Panc1 (cell line): ENCODE results near the gene RASGEF1B. TPM values are rescaled to one million over a fixed set of nuclear protein-coding genes. Genes with fewer than 3 reads are reported as not detected.

Experiments used
- ATAC-seq: fragments of 200-7000 bp; cut with Tn5 transposase; 2 replicates; pipeline ENCODE4 v1.9.1; 2020; ENCODE audit warnings: mild to moderate bottlenecking, moderate library complexity
- BruUV-seq: library from RNA; stranded (reverse); fragments of 400-500 nt; replicated peaks from 2 replicates; lab custom pipeline; 2021; lab: Mats Ljungman, UMichigan
- CTCF ChIA-PET: fragments of 300-600 bp; sonication (Branson Sonifier 250); formaldehyde crosslinking; loops from one replicate; lab custom pipeline; 2022; ENCODE audit warnings: antibody characterized with exemption; lab: Charles Lee
- POLR2A ChIA-PET: fragments of 300-600 bp; sonication (Branson Sonifier 250); formaldehyde crosslinking; loops from one replicate; lab custom pipeline; 2022; ENCODE audit warnings: antibody characterized with exemption; lab: Charles Lee
- DNase-seq: peaks from one replicate; pipeline ENCODE4 v3.0.0-alpha.2; 2010; ENCODE audit warnings: low read depth, low spot score
- H3K27ac ChIP-seq: 2 replicates; pipeline ENCODE4 v1.5.1; 2011; ENCODE audit warnings: mild to moderate bottlenecking, low read length, inconsistent platforms
- H3K27me3 ChIP-seq: fragments of 200-500 bp; sonication (Bioruptor generic); 2 replicates; pipeline ENCODE4 v1.6.0; 2014; ENCODE audit warnings: low read length, inconsistent platforms; ENCODE audit not compliant: control insufficient read depth, insufficient read depth
- H3K36me3 ChIP-seq: fragments of 200-500 bp; sonication (Bioruptor generic); 2 replicates; pipeline ENCODE4 v1.5.1; 2014; ENCODE audit warnings: inconsistent platforms, mild to moderate bottlenecking, low read length, moderate library complexity; ENCODE audit not compliant: control insufficient read depth, insufficient read depth
- H3K4me1 ChIP-seq: 2 replicates; pipeline ENCODE4 v1.5.1; 2011; ENCODE audit warnings: inconsistent platforms, mild to moderate bottlenecking, low read length, moderate library complexity; ENCODE audit not compliant: control insufficient read depth, insufficient read depth
- H3K4me3 ChIP-seq, 2 experiments: 2 replicates each; pipeline ENCODE4 v1.5.1; 2011 to 2012; ENCODE audit warnings: low read depth in 2 of 2, low read length in 2 of 2, mild to moderate bottlenecking in 2 of 2, inconsistent platforms in 1 of 2, moderate library complexity in 1 of 2
- H3K9me3 ChIP-seq: fragments of 200-500 bp; sonication (Bioruptor generic); 2 replicates; pipeline ENCODE4 v1.5.1; 2014; ENCODE audit warnings: low read depth, mild to moderate bottlenecking, inconsistent platforms, low read length, moderate library complexity; ENCODE audit not compliant: control insufficient read depth, insufficient read depth
- POLR2AphosphoS5 ChIP-seq: IDR thresholded peaks from 2 replicates; pipeline ENCODE4 v1.6.1; 2012; ENCODE audit warnings: mild to moderate bottlenecking, low read depth, low read length, moderate library complexity
- SIN3A ChIP-seq: IDR thresholded peaks from 2 replicates; pipeline ENCODE4 v1.6.1; 2012; ENCODE audit warnings: low read depth, mild to moderate bottlenecking, low read length, moderate library complexity, borderline replicate concordance; ENCODE audit not compliant: insufficient read depth
- TCF7L2 ChIP-seq: IDR thresholded peaks from 2 replicates; pipeline ENCODE4 v1.6.1; 2011; ENCODE audit warnings: mild to moderate bottlenecking, low read depth, low read length, inconsistent platforms
- in situ Hi-C: cut with HindIII; loops from 2 replicates; pipeline ENCODE4 v1.10.0; 2016; ENCODE audit warnings: low sequenced_read_pairs, low pct_unique_long_range_greater_than_20kb
- intact Hi-C: fragments of 100-400 bp; cut with micrococcal nuclease; formaldehyde crosslinking; loops from one replicate; pipeline ENCODE4 v1.10.0; 2022; ENCODE audit not compliant: unreplicated experiment
- total RNA-seq: library from RNA; stranded (reverse); gene quantifications from one replicate; pipeline ENCODE4 v1.2.1, GENCODE V29; 2021; ENCODE audit not compliant: unreplicated experiment
- TF ChIP-seq, protein P1 (sequence below): fragments of 450-650 bp; IDR thresholded peaks from 2 replicates; pipeline ENCODE4 v1.5.1; 2017; ENCODE audit warnings: mild to moderate bottlenecking
- TF ChIP-seq, protein P2 (sequence below), 2 experiments: IDR thresholded peaks; 2 replicates each; pipeline ENCODE4 v1.6.1; 2011 to 2012; ENCODE audit warnings: low read depth in 2 of 2, control low read depth in 1 of 2, low read length in 1 of 2, mild to moderate bottlenecking in 1 of 2, moderate library complexity in 1 of 2; ENCODE audit not compliant: insufficient read depth in 1 of 2

RASGEF1B gene
- total RNA-seq, 1 experiment from 2014 or later = not detected

DNA sequence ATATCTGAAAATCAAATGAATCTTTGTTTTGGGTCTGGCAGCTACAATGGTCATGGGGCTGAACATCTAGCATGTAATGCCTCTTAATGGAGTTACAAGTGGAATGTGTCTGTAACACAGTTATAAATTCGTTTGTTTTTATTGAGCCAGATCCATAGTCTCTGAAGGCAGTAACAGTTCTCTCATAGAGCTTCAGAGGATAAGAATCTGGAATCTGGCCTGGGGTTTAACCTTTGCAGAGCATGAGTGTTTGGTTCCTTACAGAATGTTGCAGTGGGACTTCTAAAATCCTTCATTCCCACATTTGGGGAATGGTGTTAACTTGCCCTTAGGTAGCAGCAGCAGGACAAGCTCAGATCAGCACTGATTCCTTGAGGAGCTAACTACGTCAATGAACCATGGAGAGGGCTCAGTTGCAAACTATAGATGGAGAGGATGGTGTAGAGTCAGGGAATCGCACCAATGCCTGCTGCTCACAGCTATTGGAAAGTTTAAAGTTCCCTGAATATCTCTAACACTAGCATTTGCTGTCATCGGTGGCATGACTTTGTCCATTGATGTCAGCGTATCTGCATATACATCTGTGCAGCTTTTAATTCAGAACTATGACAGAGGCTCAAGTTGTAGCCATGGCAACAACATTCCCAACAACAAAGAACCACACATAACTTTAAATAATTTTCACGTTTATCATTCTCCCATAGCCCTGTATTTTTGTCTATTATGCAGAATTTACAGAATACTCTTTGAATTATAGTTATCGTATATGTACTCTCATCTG is 72.2 kb downstream of the RASGEF1B start:
- Histone ChIP-seq H3K4me1 (no peaks in the 10 kb centered on the region), H3K36me3 (no peaks in the 10 kb centered on the region), H3K4me3 (no peak overlapping the region), H3K27me3 (no peaks in the 10 kb centered on the region), H3K9me3 (no peaks in the 10 kb centered on the region), H3K27ac (no peak overlapping the region)
- CTCF ChIA-PET = no interaction called here
- intact Hi-C loops = no loop called here
- ATAC-seq (no peak), DNase-seq (no peak)
- in situ Hi-C loops = no loop called here
- TF ChIP-seq POLR2AphosphoS5 (no peak), SIN3A (no peak), TCF7L2 (no peak)
- TF ChIP-seq, protein P1, sequence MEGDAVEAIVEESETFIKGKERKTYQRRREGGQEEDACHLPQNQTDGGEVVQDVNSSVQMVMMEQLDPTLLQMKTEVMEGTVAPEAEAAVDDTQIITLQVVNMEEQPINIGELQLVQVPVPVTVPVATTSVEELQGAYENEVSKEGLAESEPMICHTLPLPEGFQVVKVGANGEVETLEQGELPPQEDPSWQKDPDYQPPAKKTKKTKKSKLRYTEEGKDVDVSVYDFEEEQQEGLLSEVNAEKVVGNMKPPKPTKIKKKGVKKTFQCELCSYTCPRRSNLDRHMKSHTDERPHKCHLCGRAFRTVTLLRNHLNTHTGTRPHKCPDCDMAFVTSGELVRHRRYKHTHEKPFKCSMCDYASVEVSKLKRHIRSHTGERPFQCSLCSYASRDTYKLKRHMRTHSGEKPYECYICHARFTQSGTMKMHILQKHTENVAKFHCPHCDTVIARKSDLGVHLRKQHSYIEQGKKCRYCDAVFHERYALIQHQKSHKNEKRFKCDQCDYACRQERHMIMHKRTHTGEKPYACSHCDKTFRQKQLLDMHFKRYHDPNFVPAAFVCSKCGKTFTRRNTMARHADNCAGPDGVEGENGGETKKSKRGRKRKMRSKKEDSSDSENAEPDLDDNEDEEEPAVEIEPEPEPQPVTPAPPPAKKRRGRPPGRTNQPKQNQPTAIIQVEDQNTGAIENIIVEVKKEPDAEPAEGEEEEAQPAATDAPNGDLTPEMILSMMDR = no peak
- TF ChIP-seq, protein P2, sequence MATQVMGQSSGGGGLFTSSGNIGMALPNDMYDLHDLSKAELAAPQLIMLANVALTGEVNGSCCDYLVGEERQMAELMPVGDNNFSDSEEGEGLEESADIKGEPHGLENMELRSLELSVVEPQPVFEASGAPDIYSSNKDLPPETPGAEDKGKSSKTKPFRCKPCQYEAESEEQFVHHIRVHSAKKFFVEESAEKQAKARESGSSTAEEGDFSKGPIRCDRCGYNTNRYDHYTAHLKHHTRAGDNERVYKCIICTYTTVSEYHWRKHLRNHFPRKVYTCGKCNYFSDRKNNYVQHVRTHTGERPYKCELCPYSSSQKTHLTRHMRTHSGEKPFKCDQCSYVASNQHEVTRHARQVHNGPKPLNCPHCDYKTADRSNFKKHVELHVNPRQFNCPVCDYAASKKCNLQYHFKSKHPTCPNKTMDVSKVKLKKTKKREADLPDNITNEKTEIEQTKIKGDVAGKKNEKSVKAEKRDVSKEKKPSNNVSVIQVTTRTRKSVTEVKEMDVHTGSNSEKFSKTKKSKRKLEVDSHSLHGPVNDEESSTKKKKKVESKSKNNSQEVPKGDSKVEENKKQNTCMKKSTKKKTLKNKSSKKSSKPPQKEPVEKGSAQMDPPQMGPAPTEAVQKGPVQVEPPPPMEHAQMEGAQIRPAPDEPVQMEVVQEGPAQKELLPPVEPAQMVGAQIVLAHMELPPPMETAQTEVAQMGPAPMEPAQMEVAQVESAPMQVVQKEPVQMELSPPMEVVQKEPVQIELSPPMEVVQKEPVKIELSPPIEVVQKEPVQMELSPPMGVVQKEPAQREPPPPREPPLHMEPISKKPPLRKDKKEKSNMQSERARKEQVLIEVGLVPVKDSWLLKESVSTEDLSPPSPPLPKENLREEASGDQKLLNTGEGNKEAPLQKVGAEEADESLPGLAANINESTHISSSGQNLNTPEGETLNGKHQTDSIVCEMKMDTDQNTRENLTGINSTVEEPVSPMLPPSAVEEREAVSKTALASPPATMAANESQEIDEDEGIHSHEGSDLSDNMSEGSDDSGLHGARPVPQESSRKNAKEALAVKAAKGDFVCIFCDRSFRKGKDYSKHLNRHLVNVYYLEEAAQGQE (IDR thresholded peaks at IDR 0.05; ENCODE audit: insufficient read depth in 1 of 2, low read depth in 2 of 2, low read length in 1 of 2) = no peak
- POLR2A ChIA-PET = interaction anchor here (0.5 kb wide), 1 partner anchor 93 kb away, joined by 4 read pairs; no protein-coding TSS in a partner anchor
- BruUV-seq = no TSS peak

DNA sequence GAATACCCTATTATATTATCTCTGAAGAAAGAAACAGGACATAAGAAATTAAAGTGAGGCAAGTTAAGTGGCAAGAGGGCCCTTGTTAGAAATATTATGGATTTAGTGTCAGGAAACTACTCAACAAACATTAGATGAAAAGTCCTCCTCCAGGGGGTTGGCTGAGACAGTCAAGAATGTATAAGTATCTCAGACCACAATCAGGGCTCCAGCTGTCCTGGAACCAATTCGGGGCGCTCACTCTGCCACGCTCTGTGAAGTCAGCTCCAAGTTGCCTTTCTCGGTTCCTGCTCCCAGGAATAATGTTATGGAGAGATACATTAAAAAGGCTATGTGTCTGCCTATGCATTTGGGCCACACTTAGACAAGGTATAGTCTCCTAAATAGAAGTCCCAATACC is 73.3 kb downstream of the RASGEF1B start:
- no peaks in the 10 kb centered on the region for H3K4me1 ChIP-seq
- TF ChIP-seq, protein P1 = no peak
- TF ChIP-seq, protein P2 (IDR thresholded peaks at IDR 0.05; ENCODE audit: insufficient read depth in 1 of 2, low read depth in 2 of 2, low read length in 1 of 2) = no peak
- TF ChIP-seq SIN3A (no peak), POLR2AphosphoS5 (no peak), TCF7L2 (no peak)
- H3K27me3 ChIP-seq = no peaks in the 10 kb centered on the region
- CTCF ChIA-PET = no interaction called here
- H3K27ac ChIP-seq = no peak overlapping the region
- POLR2A ChIA-PET = no interaction called here
- no peaks in the 10 kb centered on the region for H3K9me3 ChIP-seq
- H3K4me3 ChIP-seq = no peak overlapping the region
- no peaks in the 10 kb centered on the region for H3K36me3 ChIP-seq
- BruUV-seq = no TSS peak
- in situ Hi-C loops (no loop called here), intact Hi-C loops (no loop called here)
- ATAC-seq = no peak
- DNase-seq = no peak
